Keratinocyte (primary cell): ENCODE measurements around the gene CDX2. TPM values are rescaled to one million over a fixed set of nuclear protein-coding genes. Genes with fewer than 3 reads are reported as not detected.

ENCODE experiments used
- DNase-seq: peaks from one replicate; pipeline ENCODE4 v3.0.0-alpha.2; 2011; ENCODE audit warnings: low read depth, missing footprints, low spot score
- FAIRE-seq: peaks from 2 replicates; lab custom pipeline; 2011; peaks lifted over from hg19 to GRCh38; lab: Jason Lieb, UNC
- H2AFZ ChIP-seq: 2 replicates; pipeline ENCODE4 v1.6.0; 2012; ENCODE audit warnings: low read length, control low read depth, inconsistent platforms; ENCODE audit not compliant: control insufficient read depth
- H3K27ac ChIP-seq: 2 replicates; pipeline ENCODE4 v1.5.1; 2011; ENCODE audit warnings: low read length; ENCODE audit not compliant: control insufficient read depth, insufficient read depth
- H3K27me3 ChIP-seq: 3 replicates; pipeline ENCODE4 v1.6.0; 2011; ENCODE audit warnings: low read length; ENCODE audit not compliant: control insufficient read depth, insufficient read depth; ENCODE audit errors: extremely low read depth
- H3K36me3 ChIP-seq, 2 experiments: 2 replicates in 1 of 2; 3 replicates in 1 of 2; pipeline ENCODE4 v1.5.1; 2011; ENCODE audit warnings: low read length in 2 of 2, mild to moderate bottlenecking in 1 of 2; ENCODE audit not compliant: control insufficient read depth in 2 of 2, insufficient read depth in 2 of 2; ENCODE audit errors: extremely low read depth in 1 of 2
- H3K4me1 ChIP-seq: 3 replicates; pipeline ENCODE4 v1.5.1; 2011; ENCODE audit warnings: low read length; ENCODE audit not compliant: control insufficient read depth, insufficient read depth; ENCODE audit errors: extremely low read depth
- H3K4me2 ChIP-seq: 3 replicates; pipeline ENCODE4 v1.6.0; 2011; ENCODE audit warnings: low read depth, low read length; ENCODE audit not compliant: control insufficient read depth, insufficient read depth; ENCODE audit errors: extremely low read depth
- H3K4me3 ChIP-seq, 3 experiments: fragments of 200-600 bp in 1 of 3; sonication (generic) in 1 of 3; 2 replicates in 2 of 3; 3 replicates in 1 of 3; pipeline ENCODE4 v1.5.1; 2011 to 2016; ENCODE audit warnings: low read length in 3 of 3, mild to moderate bottlenecking in 3 of 3, control low read depth in 2 of 3, inconsistent platforms in 1 of 3, low read depth in 1 of 3, mixed read lengths in 1 of 3, mixed run types in 1 of 3, moderate library complexity in 1 of 3; ENCODE audit not compliant: control insufficient read depth in 2 of 3, insufficient read depth in 2 of 3; ENCODE audit errors: extremely low read depth in 1 of 3
- H3K79me2 ChIP-seq: 2 replicates; pipeline ENCODE4 v1.6.0; 2012; ENCODE audit warnings: low read length; ENCODE audit not compliant: control insufficient read depth, insufficient read depth
- H3K9ac ChIP-seq: 3 replicates; pipeline ENCODE4 v1.6.0; 2011; ENCODE audit warnings: low read length; ENCODE audit not compliant: control insufficient read depth, insufficient read depth; ENCODE audit errors: extremely low read depth
- H3K9me1 ChIP-seq: 3 replicates; pipeline ENCODE4 v1.6.0; 2011; ENCODE audit warnings: low read length; ENCODE audit not compliant: control insufficient read depth, insufficient read depth; ENCODE audit errors: extremely low read depth
- H3K9me3 ChIP-seq: 2 replicates; pipeline ENCODE4 v1.5.1; 2012; ENCODE audit warnings: low read depth, low read length; ENCODE audit not compliant: control insufficient read depth
- H4K20me1 ChIP-seq: 3 replicates; pipeline ENCODE4 v1.6.0; 2011; ENCODE audit warnings: low read length; ENCODE audit not compliant: control insufficient read depth, insufficient read depth; ENCODE audit errors: extremely low read depth
- CTCF ChIP-seq, 3 experiments: IDR thresholded peaks in 1 of 3; conservative IDR thresholded peaks in 1 of 3; optimal IDR thresholded peaks in 1 of 3; 2 replicates in 2 of 3; 3 replicates in 1 of 3; pipeline versions ENCODE3 to v1.5.1; 2011; ENCODE audit warnings: low read length in 3 of 3, mild to moderate bottlenecking in 3 of 3, moderate library complexity in 2 of 3, control low read depth in 1 of 3, inconsistent platforms in 1 of 3; ENCODE audit not compliant: insufficient read depth in 2 of 3; ENCODE audit errors: extremely low read depth in 1 of 3
- EZH2 ChIP-seq: IDR thresholded peaks from one replicate; pipeline ENCODE4 v1.6.1; 2012; ENCODE audit warnings: inconsistent platforms, mild to moderate bottlenecking, low read length, moderate library complexity
- dilution Hi-C: fragments of 300-500 bp; cut with MboI; formaldehyde crosslinking; loops from one replicate; pipeline ENCODE4 v1.7.0; 2020; ENCODE audit warnings: low sequenced_read_pairs; ENCODE audit not compliant: extremely low pct_ligation_motif_present
- polyA plus RNA-seq, 5 experiments: library from polyadenylated mRNA; depleted of rRNA in 3 of 5; stranded (reverse) in 3 of 5; stranded (forward) in 1 of 5; unstranded in 1 of 5; fragments of >200 nt; gene quantifications; 1 replicate in 1 of 5; 2 replicates in 3 of 5; 3 replicates in 1 of 5; pipeline versions ENCODE4 v1.2.1 to v1.2.3, GENCODE V29; 2011 to 2012; ENCODE audit warnings: missing spikeins in 2 of 5, low read depth in 1 of 5, low replicate concordance in 1 of 5

CDX2 gene
- polyA plus RNA-seq, 1 donor (not counting 4 experiments of a cell fraction or from before 2014, with no cell fraction given): not detected

GRCh38 chr13:27988520-27988919 lies 19.4 kb upstream of the CDX2 start, which contains the start of gene URAD:
TSS of gene URAD (minus strand) at chr13:27988693. CDS start at chr13:27988637, 56 bp downstream.
- no peak within 1 kb of the TSS for H3K4me2 ChIP-seq
- no peaks in the 10 kb centered on the region for H3K9me3 ChIP-seq
- no peaks in the 10 kb centered on the region for H4K20me1 ChIP-seq
- H3K36me3 ChIP-seq: no peaks in the 10 kb centered on the region
- H3K4me3 ChIP-seq: no peak within 1 kb of the TSS
- no peak within 1 kb of the TSS for H2AFZ ChIP-seq
- H3K27me3 ChIP-seq: peaks cover 9% of the 10 kb centered on the region
- no peak within 1 kb of the TSS for H3K9ac ChIP-seq
- H3K4me1 ChIP-seq: peaks cover 8% of the 10 kb centered on the region
- H3K9me1 ChIP-seq: no peaks in the 10 kb centered on the region
- FAIRE-seq: no peak
- TF ChIP-seq CTCF (optimal IDR thresholded peaks at IDR 0.05 in 1 of 3, IDR thresholded peaks at IDR 0.05 in 1 of 3, conservative IDR thresholded peaks at IDR 0.05 in 1 of 3; ENCODE audit: extremely low read depth in 1 of 3, insufficient read depth in 2 of 3, low read length in 3 of 3) (no peak), EZH2 (no peak)
- DNase-seq: no peak
- no peak within 1 kb of the TSS for H3K27ac ChIP-seq
- dilution Hi-C loops: no loop called here
- no peaks in the 10 kb centered on the region for H3K79me2 ChIP-seq

GRCh38 chr13:27985600-27985999 lies 16.5 kb upstream of the CDX2 start:
- peaks cover 38% of the 10 kb centered on the region for H3K27me3 ChIP-seq
- no peak for DNase-seq
- no peak for FAIRE-seq

More at GRCh38 chr13:27985600-27985999, 16.5 kb upstream of the CDX2 start:
- Histone ChIP-seq H3K9me3 (no peaks in the 10 kb centered on the region), H3K79me2 (no peaks in the 10 kb centered on the region), H2AFZ (no peak overlapping the region), H4K20me1 (no peaks in the 10 kb centered on the region), H3K9ac (no peak overlapping the region), H3K4me3 (no peak overlapping the region), H3K27ac (no peak overlapping the region), H3K9me1 (no peaks in the 10 kb centered on the region), H3K36me3 (no peaks in the 10 kb centered on the region), H3K4me1 (no peaks in the 10 kb centered on the region), H3K4me2 (no peak overlapping the region)
- dilution Hi-C loops: no loop called here
- TF ChIP-seq EZH2 (no peak), CTCF (optimal IDR thresholded peaks at IDR 0.05 in 1 of 3, IDR thresholded peaks at IDR 0.05 in 1 of 3, conservative IDR thresholded peaks at IDR 0.05 in 1 of 3; ENCODE audit: extremely low read depth in 1 of 3, insufficient read depth in 2 of 3, low read length in 3 of 3) (no peak)
